IPS-18c (cell line): ENCODE data around the gene GPRASP2.
"Not testable (repeated sequence)": the region's sequence is repeated elsewhere in the genome, so short reads cannot be mapped to it uniquely, and the experiment has no call there.

ENCODE experiments used
- H3K4me3 ChIP-seq: 2 replicates; pipeline ENCODE4 v1.7.0; 2013; ENCODE audit warnings: low read depth, mild to moderate bottlenecking, low read length, moderate library complexity; ENCODE audit not compliant: insufficient read depth
- H3K9me3 ChIP-seq: one replicate; pipeline ENCODE4 v1.6.1; 2013; ENCODE audit warnings: mild to moderate bottlenecking, low read length, moderate library complexity; ENCODE audit not compliant: control insufficient read depth, insufficient read depth

GPRASP2 gene

GRCh38 chrX:102712216-102712966, at the start of gene GPRASP2:
Gene GPRASP2, plus strand, starts transcription at chrX:102712448. Its CDS starts 2,422 bp downstream, at chrX:102714870.
- Histone ChIP-seq H3K4me3 (peak within 1 kb of the TSS; percentile 67), H3K9me3 (peaks cover 4% of the 10 kb centered on the region)

DNA sequence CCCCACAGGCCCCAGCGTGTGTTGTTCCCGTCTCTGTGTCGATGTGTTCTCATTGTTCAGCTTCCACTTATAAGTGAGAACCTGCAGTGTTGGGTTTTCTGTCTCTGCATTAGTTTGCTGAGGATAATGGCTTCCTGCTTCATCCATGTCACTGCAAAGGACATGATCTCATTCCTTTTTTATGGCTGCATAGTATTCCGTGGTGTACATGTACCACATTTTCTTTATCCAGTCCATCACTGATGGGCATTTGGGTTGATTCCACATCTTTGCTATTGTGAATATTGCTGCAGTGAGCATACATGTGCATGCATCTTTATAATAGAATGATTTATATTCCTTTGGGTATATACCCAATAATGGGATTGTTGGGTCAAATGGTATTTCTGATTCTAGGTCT, 48.4 kb upstream of the GPRASP2 start:
- H3K9me3 ChIP-seq, H3K4me3 ChIP-seq: not testable (repeated sequence)

GRCh38 chrX:102667034-102667433, 45.2 kb upstream of the GPRASP2 start:
- not testable (repeated sequence) for H3K4me3 ChIP-seq, H3K9me3 ChIP-seq

DNA sequence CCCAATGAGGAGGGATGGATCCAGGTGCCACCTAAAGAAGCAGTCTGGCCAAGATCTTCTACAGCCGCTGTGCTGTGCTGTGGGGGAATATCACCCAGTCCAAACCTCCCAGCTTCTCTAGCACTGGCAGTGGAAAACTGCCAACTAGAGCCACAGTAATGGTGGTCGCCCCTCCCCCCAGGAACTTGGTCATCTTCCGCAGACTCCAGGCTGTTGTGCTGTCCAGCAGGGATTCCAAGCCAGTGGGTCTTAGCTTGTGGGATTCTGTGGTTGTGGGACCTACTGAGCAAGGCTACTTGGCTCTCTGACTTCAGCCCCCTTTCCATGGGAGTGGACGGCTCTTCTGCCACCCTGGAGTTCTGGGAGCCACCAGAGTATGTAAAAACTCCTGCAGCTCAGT, 42.7 kb upstream of the GPRASP2 start:
- Histone ChIP-seq H3K9me3 (peaks cover 4% of the 10 kb centered on the region), H3K4me3 (no peak overlapping the region)

DNA sequence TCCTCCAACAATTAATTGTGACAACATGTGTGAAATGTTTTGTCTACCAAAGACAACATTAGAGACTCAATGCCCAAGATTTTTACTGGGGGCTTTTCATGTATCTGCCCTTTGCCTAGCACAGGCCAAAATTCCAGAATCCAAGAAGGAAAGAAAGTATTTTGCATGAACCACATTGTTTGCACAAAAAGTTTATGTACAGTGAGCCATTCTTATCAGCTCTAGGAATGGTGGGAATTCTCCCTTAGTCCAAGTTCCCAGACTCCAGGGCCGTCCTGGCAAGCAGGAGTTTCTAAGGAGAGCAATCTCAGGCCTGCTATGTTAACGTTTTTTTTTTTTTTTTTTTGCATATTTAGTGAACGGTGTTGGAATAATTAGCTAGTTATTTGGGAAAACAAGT, 39.4 kb upstream of the GPRASP2 start:
- H3K9me3 ChIP-seq: peaks cover 4% of the 10 kb centered on the region

GRCh38 chrX:102677479-102677878, 34.8 kb upstream of the GPRASP2 start:
- not testable (repeated sequence) for H3K9me3 ChIP-seq, H3K4me3 ChIP-seq

More for the DNA sequence above, 39.4 kb upstream of the GPRASP2 start:
- H3K4me3 ChIP-seq: no peak overlapping the region

DNA sequence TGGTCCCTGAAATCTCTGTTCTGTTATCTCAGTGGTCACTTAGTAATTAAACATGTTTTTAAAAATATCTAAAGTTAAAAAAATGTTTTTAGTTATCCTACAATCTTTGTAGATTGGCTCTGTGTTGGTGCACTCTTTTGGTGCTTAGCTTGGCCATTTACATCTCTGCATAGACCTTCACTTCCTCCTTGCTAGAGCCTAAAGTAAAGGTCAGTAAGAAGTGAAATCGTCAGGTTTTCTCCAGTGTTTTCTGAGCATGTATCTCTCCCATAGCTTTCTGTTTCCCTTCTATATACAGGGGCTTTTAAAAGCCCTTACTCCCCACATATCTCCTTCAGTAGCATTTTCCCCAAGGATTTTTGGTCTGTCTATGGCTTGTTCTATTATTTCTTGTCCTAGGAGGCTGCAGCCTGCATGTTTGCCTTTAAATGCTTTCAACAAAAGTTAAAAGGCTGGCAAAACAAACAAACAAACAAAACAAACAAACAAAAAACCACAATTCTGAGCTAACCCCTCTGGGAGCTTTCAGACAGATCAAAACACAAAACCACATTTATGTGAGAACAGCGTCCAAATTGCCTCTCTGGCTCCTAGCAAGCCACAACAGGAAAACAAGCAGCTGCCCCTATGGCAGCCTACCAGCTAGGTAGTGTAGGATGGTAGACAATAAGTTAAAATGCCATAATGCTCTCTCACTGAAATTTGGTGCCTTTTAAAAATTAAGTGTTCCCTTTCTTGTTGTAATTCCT, 27.3 kb upstream of the GPRASP2 start:
- Histone ChIP-seq H3K4me3 (no peak overlapping the region), H3K9me3 (no peaks in the 10 kb centered on the region)

DNA sequence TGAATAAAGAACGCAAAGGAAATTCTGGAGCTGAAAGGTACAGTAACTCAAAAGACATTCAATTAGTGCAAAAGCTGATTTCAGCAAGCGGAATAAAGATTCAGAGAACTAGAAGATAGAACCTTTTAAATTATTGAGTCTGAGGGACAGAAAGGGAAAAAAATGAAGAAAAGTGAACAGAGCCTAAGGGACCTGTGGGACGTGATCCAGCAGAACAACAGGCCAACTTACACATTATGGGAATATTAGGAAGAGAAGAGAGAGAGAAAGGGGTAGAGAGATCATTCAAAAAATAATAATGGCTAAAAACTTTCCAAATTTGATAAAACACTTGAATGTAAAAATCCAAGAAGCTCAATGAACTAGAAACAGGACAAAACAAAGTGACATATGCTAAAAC, 17.5 kb upstream of the GPRASP2 start:
- Histone ChIP-seq H3K4me3 (no peak overlapping the region), H3K9me3 (peaks cover 4% of the 10 kb centered on the region)

DNA sequence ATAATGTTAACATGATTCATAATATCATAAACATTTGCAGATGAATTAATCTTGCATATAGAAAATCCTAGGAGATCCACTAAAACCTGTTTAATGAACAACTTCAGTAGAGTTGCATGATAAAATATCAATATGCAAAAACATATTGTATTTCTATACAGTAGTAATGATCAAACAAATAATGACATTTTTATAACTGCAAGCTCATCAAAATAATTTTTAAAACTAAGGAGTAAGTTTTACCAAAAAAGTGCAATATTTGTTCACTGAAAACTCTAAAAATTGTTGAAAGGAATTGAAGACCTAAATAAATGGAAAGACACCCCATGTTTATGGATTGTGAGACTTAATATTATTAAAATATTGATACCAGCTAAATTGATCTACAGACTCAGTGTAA, 15.9 kb upstream of the GPRASP2 start:
- Histone ChIP-seq H3K9me3 (peaks cover 4% of the 10 kb centered on the region), H3K4me3 (no peak overlapping the region)

DNA sequence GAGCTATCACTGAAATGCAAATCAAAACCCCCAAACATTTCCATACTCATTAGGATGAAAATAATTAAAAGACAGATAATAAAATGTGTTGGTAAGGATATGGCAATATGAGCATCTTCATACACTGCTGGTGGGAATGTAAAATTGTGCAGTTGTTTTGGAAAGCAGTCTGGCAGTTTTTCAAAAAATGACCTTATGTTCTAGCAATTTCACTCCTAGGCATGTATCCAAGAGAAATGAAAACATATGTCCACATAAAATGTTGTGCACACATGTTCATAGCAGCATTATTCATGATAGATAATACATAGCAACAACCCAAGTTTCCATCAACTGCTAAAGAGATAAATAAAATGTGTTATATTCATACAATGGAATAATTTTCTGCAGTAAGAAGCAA, 14.8 kb upstream of the GPRASP2 start:
- no peak overlapping the region for H3K4me3 ChIP-seq
- H3K9me3 ChIP-seq: peaks cover 4% of the 10 kb centered on the region

GRCh38 chrX:102708900-102709299, 3.3 kb upstream of the GPRASP2 start:
- Histone ChIP-seq H3K4me3 (no peak overlapping the region), H3K9me3 (peaks cover 4% of the 10 kb centered on the region)

DNA sequence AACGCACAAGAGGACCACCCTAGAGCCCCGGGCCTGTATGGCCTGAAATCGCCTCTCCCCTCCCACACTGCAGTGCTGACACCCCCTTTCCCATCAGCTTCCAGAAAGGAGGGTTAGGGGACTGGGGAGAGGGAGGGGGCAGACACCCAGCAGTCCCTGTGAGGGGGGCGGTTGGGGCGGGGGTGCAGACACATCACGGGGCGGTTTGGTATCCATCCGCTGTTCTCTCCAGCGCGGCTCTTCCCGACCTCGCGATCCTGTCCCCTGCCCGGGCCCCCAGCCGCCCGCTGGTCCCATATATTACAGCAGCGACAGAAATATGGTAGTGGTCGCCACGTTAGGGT, 404 bp upstream of the GPRASP2 start:
- Histone ChIP-seq H3K4me3 (peak overlapping the region; percentile 67; the same call in 1 of the 2 replicates), H3K9me3 (peaks cover 4% of the 10 kb centered on the region)

DNA sequence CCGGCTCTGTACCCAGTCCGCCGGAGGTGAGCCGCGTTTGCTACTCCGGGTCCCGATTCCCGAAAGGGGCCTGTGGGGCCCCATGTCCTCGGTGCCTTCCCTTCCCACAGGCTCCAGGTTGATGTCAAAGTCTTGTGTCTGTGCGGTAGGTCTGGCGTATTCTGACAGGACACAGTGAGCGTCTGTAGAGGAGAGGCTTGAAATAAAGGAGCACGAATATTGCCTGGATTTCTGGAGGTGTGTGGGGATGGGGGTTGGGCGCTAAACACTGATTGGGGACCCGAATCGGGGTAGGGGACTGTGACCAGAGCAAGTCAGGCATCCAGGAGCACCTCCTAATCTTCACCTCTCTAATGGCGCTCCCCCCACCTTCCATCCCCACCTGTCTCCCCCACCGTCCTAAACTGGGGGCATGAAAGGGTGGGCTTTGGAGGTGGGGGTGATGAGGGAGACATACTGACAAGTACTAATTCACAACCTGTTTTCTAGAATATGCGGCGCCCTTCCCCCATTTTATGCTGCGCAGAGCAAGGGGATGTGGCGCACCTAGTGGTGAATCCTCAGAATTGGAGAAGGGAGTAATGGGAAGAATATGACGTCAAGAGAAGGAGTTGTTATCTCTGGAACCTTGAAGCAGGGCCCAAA, 855 bp downstream of the GPRASP2 start:
- Histone ChIP-seq H3K4me3 (peak overlapping the region; percentile 67), H3K9me3 (peaks cover 4% of the 10 kb centered on the region)

DNA sequence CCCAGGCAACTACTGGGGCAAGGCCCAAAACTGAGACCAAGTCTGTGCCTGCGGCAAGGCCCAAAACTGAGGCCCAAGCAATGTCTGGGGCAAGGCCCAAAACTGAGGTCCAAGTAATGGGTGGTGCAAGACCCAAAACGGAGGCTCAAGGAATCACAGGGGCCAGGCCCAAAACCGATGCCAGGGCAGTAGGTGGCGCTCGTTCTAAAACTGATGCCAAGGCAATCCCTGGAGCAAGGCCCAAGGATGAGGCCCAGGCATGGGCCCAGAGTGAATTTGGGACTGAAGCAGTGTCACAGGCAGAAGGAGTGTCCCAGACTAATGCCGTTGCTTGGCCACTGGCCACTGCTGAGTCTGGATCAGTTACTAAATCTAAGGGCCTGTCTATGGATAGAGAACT, 2.7 kb downstream of the GPRASP2 start:
- H3K9me3 ChIP-seq: peaks cover 4% of the 10 kb centered on the region
- H3K4me3 ChIP-seq: no peak overlapping the region

- Histone ChIP-seq H3K9me3 (peaks cover 6% of the 10 kb centered on the region), H3K4me3 (no peak overlapping the region)
Observed at GRCh38 chrX:102715967-102716366, 3.7 kb downstream of the GPRASP2 start.

DNA sequence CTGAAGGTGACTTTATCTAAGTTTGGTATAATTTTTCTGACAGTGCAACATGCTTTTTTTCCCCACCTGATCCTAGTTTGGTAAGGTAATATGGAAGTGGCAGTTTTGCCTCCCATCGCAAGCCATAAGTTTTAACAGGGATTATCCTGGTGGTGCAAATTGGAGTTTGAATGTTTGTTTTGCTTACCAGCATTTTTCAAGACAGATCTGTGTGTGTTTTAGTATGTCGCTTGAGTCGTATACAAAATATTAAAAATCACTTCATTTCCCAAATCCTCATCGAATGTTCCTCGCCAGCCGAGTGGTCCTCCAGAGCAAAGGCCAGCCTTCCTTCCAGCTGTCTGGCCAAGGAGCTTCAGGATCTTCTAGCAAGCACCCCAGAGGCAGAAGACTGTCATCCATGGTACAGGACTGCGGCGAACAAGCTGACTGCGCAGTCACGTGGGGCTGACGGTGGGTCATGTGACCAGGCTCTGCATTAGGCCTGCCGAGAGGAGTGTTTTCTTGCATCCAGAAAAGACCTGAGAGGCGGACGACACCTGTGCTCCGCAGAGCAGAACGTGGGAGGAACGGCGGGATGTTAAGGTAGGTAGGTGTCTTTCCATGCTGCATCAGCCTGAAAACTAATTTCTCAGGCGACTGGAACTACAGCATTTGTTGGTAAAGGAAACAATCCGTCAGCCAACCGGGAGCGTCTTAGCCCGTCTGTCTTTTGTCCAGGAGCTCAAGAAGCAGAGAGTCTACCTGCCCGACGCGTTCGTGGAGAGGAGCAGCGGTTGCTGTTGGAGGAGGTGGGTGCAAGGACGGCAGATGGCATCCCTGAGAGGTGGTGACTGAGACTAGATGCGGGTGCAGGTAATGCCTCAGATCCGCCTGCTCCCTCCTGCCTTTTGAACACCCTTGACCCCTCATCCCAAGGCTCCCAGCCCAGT, 8.3 kb downstream of the GPRASP2 start, which contains the start of gene GPRASP3:
GPRASP3 (plus strand) TSS at position 507 of the 932 bp plus-strand sequence. CDS start 28,253 bp downstream, outside the sequence.
- H3K4me3 ChIP-seq: peak within 1 kb of the TSS; percentile 46; the same call in 1 of the 2 replicates

DNA sequence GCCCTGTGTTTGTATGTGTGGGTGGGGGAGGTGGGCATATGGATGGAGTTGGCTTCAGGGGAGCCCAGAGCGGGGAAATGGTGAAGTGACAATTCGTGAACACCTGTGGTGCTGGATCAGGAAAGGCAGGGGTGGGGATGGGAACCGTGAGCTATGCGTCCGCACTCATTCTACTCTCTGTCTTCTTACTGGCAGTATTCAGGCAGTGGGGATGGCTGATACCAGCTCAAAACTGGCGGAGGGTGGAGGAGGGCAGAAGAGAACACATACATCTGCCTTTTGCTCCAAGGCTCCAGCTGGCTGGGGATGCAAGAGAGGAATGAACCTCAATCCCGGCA, 8.9 kb downstream of the GPRASP2 start:
- peak overlapping the region; percentile 46; the same call in 1 of the 2 replicates for H3K4me3 ChIP-seq
- H3K9me3 ChIP-seq: not testable (repeated sequence)

More for the DNA sequence above, 8.3 kb downstream of the GPRASP2 start, which contains the start of gene GPRASP3:
- H3K9me3 ChIP-seq: peaks cover 2% of the 10 kb centered on the region
